ENCODE results near the gene NUMBL.

- TF ChIP-seq CTCF (IDR thresholded peaks at IDR 0.05) (no peak), EP300 (IDR thresholded peaks at IDR 0.05) (no peak), POLR2A (IDR thresholded peaks at IDR 0.05) (no peak)
Observed at GRCh38 chr19:40686882-40687524, 3.4 kb downstream of the NUMBL start.
